Measurements from ENCODE around the gene GRM2. TPM values are rescaled to one million over a fixed set of nuclear protein-coding genes. Genes with fewer than 3 reads are reported as not detected.
"Not testable (repeated sequence)": the region's sequence is repeated elsewhere in the genome, so short reads cannot be mapped to it uniquely, and the experiment has no call there.

GRM2 gene
- total RNA-seq, 1 donor from 2014 or later: 134 TPM

DNA sequence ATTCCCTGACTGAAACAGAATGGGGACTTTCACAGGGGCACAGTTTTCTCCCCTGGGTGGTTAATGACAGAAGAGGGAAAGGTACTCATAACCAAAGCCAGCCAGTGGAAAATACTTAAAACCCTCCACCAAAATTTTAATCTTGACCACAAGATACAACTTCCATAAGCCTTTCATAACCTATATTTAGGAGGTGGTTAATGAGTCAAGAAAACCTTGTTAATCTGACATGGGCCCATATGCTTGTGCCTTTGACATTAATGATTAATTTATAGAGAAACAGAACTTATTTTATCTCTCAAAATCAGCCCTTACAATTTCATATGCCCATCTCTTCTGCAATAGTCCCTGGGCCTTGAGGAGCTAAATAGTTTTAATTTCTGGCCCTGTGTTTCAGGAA lies 41.0 kb downstream of the GRM2 start:
- no peak for DNase-seq

DNA sequence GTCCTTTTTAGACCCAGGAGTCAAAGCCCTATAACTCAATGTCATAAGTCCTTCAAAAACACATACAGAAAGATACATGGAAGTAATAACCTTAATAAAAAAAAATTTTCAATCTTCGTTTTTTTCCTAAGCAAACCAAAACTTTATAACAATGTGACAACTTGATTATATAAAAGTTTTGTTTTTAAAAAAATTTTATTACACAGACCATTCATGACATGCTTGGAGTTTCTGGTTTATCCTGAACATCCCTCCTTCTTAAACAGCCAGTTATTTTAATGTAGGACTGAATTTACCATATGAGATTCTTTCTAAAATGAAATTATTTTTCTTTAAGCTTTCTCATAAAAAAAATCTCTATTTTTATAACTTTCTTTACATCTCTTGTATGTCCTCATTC lies 41.5 kb downstream of the GRM2 start:
- no peaks in the 10 kb centered on the region for H3K27me3 Mint-ChIP-seq (ENCODE audit: unreplicated experiment)
- no peak overlapping the region for H3K4me3 Mint-ChIP-seq (ENCODE audit: unreplicated experiment)
- no peak for DNase-seq
- TF ChIP-seq, protein P1, sequence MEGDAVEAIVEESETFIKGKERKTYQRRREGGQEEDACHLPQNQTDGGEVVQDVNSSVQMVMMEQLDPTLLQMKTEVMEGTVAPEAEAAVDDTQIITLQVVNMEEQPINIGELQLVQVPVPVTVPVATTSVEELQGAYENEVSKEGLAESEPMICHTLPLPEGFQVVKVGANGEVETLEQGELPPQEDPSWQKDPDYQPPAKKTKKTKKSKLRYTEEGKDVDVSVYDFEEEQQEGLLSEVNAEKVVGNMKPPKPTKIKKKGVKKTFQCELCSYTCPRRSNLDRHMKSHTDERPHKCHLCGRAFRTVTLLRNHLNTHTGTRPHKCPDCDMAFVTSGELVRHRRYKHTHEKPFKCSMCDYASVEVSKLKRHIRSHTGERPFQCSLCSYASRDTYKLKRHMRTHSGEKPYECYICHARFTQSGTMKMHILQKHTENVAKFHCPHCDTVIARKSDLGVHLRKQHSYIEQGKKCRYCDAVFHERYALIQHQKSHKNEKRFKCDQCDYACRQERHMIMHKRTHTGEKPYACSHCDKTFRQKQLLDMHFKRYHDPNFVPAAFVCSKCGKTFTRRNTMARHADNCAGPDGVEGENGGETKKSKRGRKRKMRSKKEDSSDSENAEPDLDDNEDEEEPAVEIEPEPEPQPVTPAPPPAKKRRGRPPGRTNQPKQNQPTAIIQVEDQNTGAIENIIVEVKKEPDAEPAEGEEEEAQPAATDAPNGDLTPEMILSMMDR (IDR thresholded peaks at IDR 0.05; ENCODE audit: partially characterized antibody, unreplicated experiment): no peak
- H3K9me3 Mint-ChIP-seq (ENCODE audit: unreplicated experiment): no peaks in the 10 kb centered on the region
- H3K4me1 Mint-ChIP-seq (ENCODE audit: low read depth, unreplicated experiment): no peaks in the 10 kb centered on the region
- H3K27ac Mint-ChIP-seq (ENCODE audit: unreplicated experiment): no peak overlapping the region
- H3K36me3 Mint-ChIP-seq (ENCODE audit: unreplicated experiment): no peaks in the 10 kb centered on the region

More for the DNA sequence above, 41.0 kb downstream of the GRM2 start:
- H3K27ac Mint-ChIP-seq (ENCODE audit: unreplicated experiment): no peak overlapping the region
- H3K27me3 Mint-ChIP-seq (ENCODE audit: unreplicated experiment): no peaks in the 10 kb centered on the region
- H3K36me3 Mint-ChIP-seq (ENCODE audit: unreplicated experiment): no peaks in the 10 kb centered on the region
- TF ChIP-seq, protein P1 (IDR thresholded peaks at IDR 0.05; ENCODE audit: partially characterized antibody, unreplicated experiment): no peak
- H3K4me1 Mint-ChIP-seq (ENCODE audit: low read depth, unreplicated experiment): no peaks in the 10 kb centered on the region
- H3K4me3 Mint-ChIP-seq (ENCODE audit: unreplicated experiment): no peak overlapping the region
- H3K9me3 Mint-ChIP-seq (ENCODE audit: unreplicated experiment): no peaks in the 10 kb centered on the region

DNA sequence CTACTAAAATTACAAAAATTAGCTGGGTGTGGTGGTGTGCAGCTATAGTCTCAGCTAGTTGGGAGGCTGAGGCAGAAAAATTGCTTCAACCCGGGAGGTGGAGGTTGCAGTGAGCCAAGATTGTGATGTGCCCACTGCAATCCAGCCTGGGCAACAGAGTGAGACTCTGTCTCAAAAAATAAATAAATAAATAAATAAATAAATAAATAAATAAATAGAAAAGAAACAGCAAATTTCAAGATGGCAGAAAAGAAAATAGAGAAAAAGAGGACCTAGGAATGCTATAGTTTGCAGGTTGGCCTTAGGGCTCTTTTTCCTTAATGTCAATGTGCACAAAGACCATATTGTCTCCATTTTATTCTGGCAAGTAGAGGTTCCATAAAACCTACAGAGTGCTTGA lies 44.0 kb downstream of the GRM2 start:
- no peaks in the 10 kb centered on the region for H3K4me1 Mint-ChIP-seq (ENCODE audit: low read depth, unreplicated experiment)
- H3K9me3 Mint-ChIP-seq (ENCODE audit: unreplicated experiment): peaks cover 5% of the 10 kb centered on the region
- TF ChIP-seq, protein P1 (IDR thresholded peaks at IDR 0.05; ENCODE audit: partially characterized antibody, unreplicated experiment): no peak
- H3K27ac Mint-ChIP-seq (ENCODE audit: unreplicated experiment): no peak overlapping the region
- no peaks in the 10 kb centered on the region for H3K27me3 Mint-ChIP-seq (ENCODE audit: unreplicated experiment)
- H3K4me3 Mint-ChIP-seq (ENCODE audit: unreplicated experiment): no peak overlapping the region
- DNase-seq: no peak
- peaks cover 8% of the 10 kb centered on the region for H3K36me3 Mint-ChIP-seq (ENCODE audit: unreplicated experiment)

DNA sequence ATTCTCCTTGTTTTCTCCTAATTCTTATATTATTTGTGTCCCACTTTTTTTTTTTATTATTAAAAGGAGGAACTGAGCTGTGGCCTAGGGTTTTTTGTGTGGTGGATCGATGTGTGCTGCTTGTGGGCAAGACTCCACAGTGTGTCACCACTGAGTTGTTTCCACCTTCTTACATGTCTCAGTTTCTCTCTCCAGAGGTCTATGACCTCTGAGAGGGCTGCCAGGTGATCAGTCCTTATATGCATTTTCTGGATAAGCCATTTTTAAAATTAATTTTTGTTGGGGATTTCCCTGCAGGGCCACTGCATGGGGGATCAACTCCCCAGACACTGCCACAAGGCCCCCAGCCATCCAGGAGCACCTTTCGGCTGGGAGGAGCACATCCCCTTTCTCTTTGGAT lies 44.4 kb downstream of the GRM2 start:
- Mint-ChIP-seq H3K27ac (ENCODE audit: unreplicated experiment) (no peak overlapping the region), H3K36me3 (ENCODE audit: unreplicated experiment) (peaks cover 12% of the 10 kb centered on the region), H3K4me3 (ENCODE audit: unreplicated experiment) (no peak overlapping the region), H3K4me1 (ENCODE audit: low read depth, unreplicated experiment) (no peaks in the 10 kb centered on the region), H3K27me3 (ENCODE audit: unreplicated experiment) (no peaks in the 10 kb centered on the region), H3K9me3 (ENCODE audit: unreplicated experiment) (peaks cover 6% of the 10 kb centered on the region)
- TF ChIP-seq, protein P1 (IDR thresholded peaks at IDR 0.05; ENCODE audit: partially characterized antibody, unreplicated experiment): no peak
- DNase-seq: no peak

DNA sequence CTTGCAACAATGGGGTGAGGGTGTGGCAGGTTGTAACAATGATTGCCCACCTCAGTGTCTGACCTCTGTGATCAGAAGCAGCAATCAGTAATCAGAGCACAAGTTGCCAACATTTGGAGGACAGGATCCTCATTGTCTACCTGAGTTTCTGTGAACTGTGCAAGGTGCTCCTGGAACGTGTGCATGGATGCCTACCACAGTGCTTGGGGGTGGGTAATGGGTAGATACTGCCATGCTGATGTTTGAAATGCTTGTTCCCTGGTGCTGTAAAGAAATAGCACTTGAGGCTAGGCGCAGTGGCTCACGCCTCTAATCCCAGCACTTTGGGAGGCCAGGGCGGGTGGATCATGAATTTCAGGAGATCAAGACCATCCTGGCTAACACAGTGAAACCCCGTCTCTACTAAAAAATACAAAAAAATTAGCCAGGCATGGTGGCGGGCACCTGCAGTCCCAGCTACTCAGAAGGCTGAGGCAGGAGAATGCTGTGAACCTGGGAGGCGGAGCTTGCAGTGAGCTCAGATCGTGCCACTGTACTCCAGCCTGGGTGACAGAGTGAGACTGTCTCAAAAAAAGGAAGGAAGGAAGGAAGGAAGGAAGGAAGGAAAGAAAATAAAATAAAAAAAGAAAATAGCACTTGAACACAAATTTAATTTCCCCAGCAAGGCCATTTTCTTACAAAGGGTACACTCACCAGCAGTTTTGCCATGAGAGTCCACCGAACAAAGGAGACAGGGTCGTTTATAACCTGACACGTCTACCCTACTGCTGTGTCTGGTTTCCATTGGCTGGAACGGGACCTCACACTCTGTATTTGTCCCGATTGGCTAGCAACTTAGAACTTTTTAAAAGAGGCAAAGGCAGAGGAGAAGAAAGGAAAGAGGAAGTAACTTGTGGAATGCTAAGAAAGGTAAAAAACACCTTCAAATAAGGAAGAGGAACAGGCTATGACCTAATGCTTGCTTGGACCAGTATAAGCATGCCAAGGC lies 47.2 kb downstream of the GRM2 start:
- H3K4me1 Mint-ChIP-seq (ENCODE audit: low read depth, unreplicated experiment); H3K27ac Mint-ChIP-seq (ENCODE audit: unreplicated experiment); H3K27me3 Mint-ChIP-seq (ENCODE audit: unreplicated experiment); DNase-seq; H3K4me3 Mint-ChIP-seq (ENCODE audit: unreplicated experiment); H3K9me3 Mint-ChIP-seq (ENCODE audit: unreplicated experiment): not testable (repeated sequence)
- H3K36me3 Mint-ChIP-seq (ENCODE audit: unreplicated experiment): peaks cover 16% of the 10 kb centered on the region
